Ammon's horn (tissue), 1 donor: ENCODE measurements around the gene EPHA4.

Experiments
- DNase-seq: peaks from one replicate; pipeline ENCODE4 v3.0.0-alpha.2; 2016; ENCODE audit warnings: low spot score

The EPHA4 gene

DNA sequence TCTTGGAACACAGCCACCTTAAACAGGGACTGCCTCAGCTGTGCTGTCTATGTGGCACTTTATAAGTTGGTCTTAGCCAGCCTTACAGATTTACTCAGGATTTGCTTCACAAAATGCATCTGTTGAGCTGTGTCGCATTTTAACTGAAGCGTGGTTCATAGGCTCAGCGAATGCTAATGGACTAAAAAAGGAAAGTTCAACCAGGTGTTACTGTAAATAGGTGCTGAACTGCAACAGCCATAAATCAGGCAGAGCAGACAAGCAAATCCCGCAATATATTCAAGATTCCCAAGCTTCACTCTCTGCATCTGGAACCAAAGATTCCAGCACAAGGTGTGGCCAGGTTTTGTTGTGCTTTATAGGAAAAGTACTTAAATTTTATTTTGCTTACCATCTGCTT lies 130.0 kb downstream of the EPHA4 start:
- no peak for DNase-seq

DNA sequence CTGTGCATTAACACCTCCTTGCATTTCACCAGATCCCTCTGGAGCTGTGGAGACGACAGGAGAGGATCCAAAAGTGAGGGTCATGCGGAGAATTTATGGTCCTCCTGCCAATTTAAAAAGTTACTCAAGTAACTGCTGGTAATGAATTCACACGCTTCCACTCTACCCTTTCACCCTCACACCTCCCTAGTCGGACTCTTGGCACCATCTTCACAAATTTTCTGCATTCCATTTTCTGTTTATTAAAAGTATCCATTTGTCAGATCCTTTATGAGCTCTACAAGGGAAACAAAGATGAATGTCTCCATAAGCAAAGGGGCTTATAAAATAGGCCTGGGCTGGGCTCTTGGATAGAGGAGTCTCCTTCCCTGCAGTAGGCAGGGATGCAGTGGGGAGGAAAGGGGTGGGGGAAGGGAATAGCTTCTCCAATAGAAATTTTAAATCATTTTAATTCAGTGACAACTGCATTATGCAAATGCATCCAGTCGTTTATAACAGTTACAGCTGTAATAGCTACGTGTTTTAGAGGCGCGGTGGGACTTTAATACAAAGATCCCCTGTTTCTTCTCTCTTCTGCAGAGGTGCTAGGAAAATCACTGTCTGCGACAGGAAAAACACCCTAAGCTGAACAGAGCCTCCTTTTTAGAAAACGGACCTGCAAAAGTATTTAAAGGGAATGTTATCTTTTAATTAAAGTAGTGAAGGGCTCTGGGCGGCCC lies 132.2 kb downstream of the EPHA4 start:
- no peak for DNase-seq

DNA sequence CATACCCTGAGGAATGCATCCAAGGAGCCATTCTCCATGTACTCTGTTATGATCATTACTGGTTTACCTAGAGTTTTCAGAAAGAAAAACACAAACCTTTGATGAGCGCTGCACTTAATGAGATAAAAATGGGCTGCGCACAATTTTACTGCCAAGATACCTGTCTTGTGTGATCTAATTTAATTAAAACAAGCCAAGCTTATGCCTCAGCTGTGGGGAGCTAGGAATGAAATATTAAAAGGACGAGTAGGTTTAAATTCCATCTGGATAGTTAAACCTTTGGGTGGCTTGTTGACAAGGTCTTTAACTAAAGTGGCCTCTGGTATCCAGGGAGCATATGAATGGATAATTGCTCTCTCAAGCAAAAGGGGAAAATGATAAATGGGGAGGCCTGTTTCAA lies 135.0 kb downstream of the EPHA4 start:
- no peak for DNase-seq

DNA sequence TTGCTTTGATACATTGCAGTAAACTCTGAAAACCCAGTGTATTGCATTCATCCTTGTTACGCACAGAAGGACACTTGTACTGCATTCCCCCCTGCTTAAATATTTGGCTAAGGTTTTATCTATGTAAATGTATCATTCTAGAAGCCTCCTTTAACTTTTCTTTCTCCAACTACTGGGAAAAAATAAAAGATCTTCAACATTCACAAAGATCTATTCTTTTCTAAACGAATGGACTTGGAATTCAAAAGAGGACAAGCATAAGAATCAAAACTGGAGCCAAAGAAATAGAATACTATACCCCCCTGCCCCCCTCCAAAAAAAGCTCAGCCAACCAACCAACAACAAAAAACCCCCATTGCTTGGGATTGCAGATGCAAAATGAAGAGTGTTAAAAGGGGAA lies 136.9 kb downstream of the EPHA4 start:
- DNase-seq: no peak

GRCh38 chr2:221434142-221434541 lies 138.0 kb downstream of the EPHA4 start:
- no peak for DNase-seq

- no peak for DNase-seq
Observed at GRCh38 chr2:221431477-221431876, 140.6 kb downstream of the EPHA4 start.

GRCh38 chr2:221429741-221430491 lies 142.2 kb downstream of the EPHA4 start:
- peak; percentile 22 for DNase-seq

GRCh38 chr2:221428896-221429295 lies 143.2 kb downstream of the EPHA4 start:
- DNase-seq: no peak

- peak; percentile 66 for DNase-seq
Observed at GRCh38 chr2:221426929-221427328, 145.2 kb downstream of the EPHA4 start.

GRCh38 chr2:221425891-221426290 lies 146.2 kb downstream of the EPHA4 start:
- no peak for DNase-seq

- DNase-seq: no peak
Observed at GRCh38 chr2:221425353-221425752, 146.8 kb downstream of the EPHA4 start.

- no peak for DNase-seq
Observed at GRCh38 chr2:221423210-221423804, 148.8 kb downstream of the EPHA4 start.

- DNase-seq: no peak
Observed at GRCh38 chr2:221422516-221423209, 149.4 kb downstream of the EPHA4 start.

DNA sequence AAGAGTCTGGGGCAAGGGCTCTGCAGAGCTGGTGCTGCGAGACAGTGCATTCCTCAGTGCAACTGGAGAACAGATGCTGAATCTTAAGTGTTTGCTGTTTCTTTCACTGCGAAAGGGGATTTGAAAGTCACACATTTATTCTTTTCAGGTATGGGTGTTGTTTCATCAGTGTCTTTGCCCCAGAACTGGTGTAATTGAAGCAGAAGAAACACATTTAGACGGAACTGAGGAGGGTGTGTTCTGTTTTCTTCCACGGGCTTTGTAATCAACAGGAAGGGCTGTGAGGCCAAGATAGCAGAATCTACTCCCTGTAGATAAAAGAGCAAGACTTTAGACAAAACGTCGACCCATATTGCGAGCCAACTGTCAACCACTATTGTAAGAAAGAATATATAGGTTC lies 151.9 kb downstream of the EPHA4 start:
- no peak for DNase-seq

DNA sequence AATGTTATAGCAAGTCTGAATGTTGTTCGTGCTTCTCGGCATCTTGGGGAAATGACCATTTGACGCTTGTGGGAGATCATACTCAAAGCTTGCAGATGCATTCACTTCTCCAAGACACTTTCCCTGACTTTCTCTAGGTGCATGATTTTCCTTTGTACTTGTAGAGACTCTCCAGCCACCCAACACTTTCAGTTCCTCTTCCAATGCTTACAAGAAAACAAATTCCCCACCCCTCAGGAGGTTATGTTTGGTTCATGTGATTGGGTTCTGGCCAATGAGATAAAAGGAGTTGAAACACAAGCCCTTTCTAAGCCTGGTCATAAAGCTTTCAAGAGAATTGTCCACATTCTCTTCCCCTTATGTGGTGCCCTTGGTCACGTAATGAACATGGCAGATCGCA lies 156.3 kb downstream of the EPHA4 start:
- DNase-seq: no peak

GRCh38 chr2:221412978-221413377 lies 159.1 kb downstream of the EPHA4 start:
- no peak for DNase-seq

DNA sequence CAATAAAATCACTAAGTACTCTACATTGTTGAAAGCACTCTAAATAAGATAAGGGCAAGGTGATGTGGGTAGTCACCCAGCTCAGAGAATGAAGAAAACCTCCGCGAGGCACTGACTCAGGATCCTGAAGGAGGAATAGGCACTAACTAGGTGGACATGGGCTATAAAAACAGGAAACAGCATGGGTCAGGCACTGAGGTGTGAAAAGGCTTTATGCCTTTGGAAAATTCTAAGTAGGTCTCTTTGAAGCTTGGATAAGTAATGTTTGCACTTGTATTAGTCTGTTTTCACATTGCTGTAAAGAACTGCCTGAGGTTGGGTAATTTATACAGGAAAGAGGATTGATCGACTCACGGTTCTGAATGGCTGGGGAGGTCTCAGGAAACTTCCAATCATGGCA lies 161.6 kb downstream of the EPHA4 start:
- no peak for DNase-seq

- no peak for DNase-seq
Observed at GRCh38 chr2:221407765-221408164, 164.3 kb downstream of the EPHA4 start.

DNA sequence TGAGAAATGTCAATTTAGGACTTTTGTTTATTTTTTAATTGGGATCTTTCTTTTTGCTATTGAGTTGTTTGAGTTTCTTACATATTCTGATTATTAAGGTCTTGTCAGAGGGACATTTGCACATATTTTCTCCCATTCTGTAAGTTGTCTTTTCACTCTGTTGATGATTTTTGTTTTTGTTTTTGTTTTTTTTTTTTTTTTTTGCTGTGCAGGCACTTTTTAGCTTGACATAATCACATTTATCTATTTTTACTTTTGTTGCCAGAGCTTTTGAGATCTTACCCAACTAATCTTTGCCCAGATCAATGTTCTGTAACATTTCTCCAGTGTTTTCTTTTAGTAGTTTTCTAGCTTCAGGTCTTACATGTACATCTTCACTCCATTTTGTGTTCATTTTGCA lies 166.6 kb downstream of the EPHA4 start:
- DNase-seq: no peak

- no peak for DNase-seq
Observed at GRCh38 chr2:221402072-221402471, 170.0 kb downstream of the EPHA4 start.

- no peak for DNase-seq
Observed at GRCh38 chr2:221400411-221400810, 171.7 kb downstream of the EPHA4 start.

GRCh38 chr2:221399183-221399582 lies 172.9 kb downstream of the EPHA4 start:
- no peak for DNase-seq

DNA sequence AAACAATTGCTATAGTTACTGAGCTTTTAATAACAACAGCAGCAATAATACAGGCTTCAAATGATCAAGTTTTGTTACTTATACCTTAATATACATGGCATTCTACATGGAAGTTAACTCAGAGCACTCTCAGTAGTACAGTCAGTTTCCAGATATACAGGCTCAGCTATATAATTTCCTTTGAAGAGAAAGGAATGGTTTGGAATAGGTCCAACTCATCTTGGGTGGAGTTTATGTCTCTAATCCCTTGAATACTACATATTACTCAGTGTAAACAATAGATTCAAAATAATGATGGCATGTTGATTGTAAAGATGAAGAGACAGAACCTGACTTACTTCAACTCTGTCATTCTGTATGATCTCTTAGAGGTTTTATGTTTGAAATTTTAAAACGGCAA lies 174.9 kb downstream of the EPHA4 start:
- no peak for DNase-seq
